ENCODE measurements around the gene LHCGR. TPM values are rescaled to one million over a fixed set of nuclear protein-coding genes. Genes with fewer than 3 reads are reported as not detected.

LHCGR gene
- total RNA-seq, 1 donor from 2014 or later, result not detected

GRCh38 chr2:48727560-48727959 lies 28.0 kb downstream of the LHCGR start:
- no peak for FAIRE-seq
- Histone ChIP-seq H3K27me3 (ENCODE audit: control insufficient read depth, insufficient read depth, low read length) (no peaks in the 10 kb centered on the region), H3K36me3 (ENCODE audit: control insufficient read depth, insufficient read depth, low read length) (no peaks in the 10 kb centered on the region), H3K4me3 (ENCODE audit: low read depth, low read length) (no peak overlapping the region)
- DNase-seq (ENCODE audit: low read depth), result no peak
- TF ChIP-seq CTCF (IDR thresholded peaks at IDR 0.05; ENCODE audit: insufficient read depth, low read length, severe bottlenecking), result no peak

DNA sequence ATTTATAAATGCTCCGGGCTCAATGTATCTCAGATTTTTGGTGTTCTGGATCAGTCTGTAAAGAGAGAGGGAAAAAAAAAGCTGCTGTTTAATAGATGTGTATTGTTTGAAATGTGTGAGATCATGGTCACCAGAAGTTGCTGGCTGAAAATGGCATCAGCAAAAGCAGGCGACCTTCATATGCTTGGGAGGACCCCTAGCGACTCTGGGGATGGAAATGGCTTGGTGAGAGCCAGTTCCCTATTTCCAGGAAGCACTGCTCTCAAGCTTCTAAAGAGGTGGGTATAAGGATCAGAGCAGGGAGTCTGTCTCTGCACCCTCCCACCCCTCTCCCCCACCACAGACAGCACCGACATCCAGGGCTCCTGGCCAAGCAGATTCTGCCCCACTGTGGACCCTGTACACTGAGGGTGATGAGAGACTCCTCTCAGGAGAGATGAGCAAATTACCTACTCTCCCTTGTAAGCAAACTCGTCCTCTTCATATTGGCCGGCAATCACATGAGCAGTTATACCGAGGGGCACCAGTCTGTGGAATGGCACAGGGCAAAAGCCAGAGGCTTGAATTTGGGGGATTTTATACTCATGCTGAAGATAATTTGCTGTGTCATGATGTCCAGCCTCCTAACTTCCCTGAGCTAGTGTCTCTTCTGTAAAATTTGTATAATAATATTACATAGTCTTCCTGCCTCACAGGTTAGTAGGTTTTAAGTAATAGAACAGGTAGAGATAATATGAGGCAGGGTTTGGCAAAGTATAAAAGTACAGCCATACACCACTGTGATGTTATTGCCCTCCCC lies 29.6 kb downstream of the LHCGR start:
- Histone ChIP-seq H3K27me3 (ENCODE audit: control insufficient read depth, insufficient read depth, low read length) (no peaks in the 10 kb centered on the region), H3K36me3 (ENCODE audit: control insufficient read depth, insufficient read depth, low read length) (no peaks in the 10 kb centered on the region), H3K4me3 (ENCODE audit: low read depth, low read length) (no peak overlapping the region)
- DNase-seq (ENCODE audit: low read depth) (no peak), FAIRE-seq (no peak)
- TF ChIP-seq CTCF (IDR thresholded peaks at IDR 0.05; ENCODE audit: insufficient read depth, low read length, severe bottlenecking), result no peak

DNA sequence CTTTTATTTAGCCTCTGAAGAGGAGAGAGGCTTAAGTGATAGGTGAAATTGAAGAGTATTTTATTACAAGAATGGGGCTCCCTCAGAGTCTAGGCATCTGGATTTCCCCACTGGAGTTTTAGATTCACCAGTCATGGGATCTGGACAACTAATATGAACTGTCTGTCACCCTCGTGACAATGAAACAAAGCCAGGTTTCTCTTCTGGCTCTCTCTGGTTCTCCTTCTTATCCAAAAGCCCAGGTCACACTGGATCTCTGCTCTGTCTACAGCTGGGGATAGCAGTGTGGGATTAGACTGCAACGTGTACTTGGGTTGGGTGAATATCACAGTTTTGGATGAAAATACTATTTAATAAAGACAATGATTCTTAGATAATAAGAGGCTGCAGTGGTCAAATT lies 31.2 kb downstream of the LHCGR start:
- Histone ChIP-seq H3K4me3 (ENCODE audit: low read depth, low read length) (no peak overlapping the region), H3K27me3 (ENCODE audit: control insufficient read depth, insufficient read depth, low read length) (no peaks in the 10 kb centered on the region), H3K36me3 (ENCODE audit: control insufficient read depth, insufficient read depth, low read length) (no peaks in the 10 kb centered on the region)
- DNase-seq (ENCODE audit: low read depth) (no peak), FAIRE-seq (no peak)
- no peak for TF ChIP-seq CTCF (IDR thresholded peaks at IDR 0.05; ENCODE audit: insufficient read depth, low read length, severe bottlenecking)

GRCh38 chr2:48723129-48723528 lies 32.4 kb downstream of the LHCGR start:
- DNase-seq (ENCODE audit: low read depth), result peak; percentile 90
- TF ChIP-seq CTCF (IDR thresholded peaks at IDR 0.05; ENCODE audit: insufficient read depth, low read length, severe bottlenecking), result no peak
- Histone ChIP-seq H3K27me3 (ENCODE audit: control insufficient read depth, insufficient read depth, low read length) (no peaks in the 10 kb centered on the region), H3K36me3 (ENCODE audit: control insufficient read depth, insufficient read depth, low read length) (no peaks in the 10 kb centered on the region), H3K4me3 (ENCODE audit: low read depth, low read length) (no peak overlapping the region)
- FAIRE-seq, result peak; percentile 13

- Histone ChIP-seq H3K27me3 (ENCODE audit: control insufficient read depth, insufficient read depth, low read length) (no peaks in the 10 kb centered on the region), H3K4me3 (ENCODE audit: low read depth, low read length) (no peak overlapping the region), H3K36me3 (ENCODE audit: control insufficient read depth, insufficient read depth, low read length) (no peaks in the 10 kb centered on the region)
- no peak for DNase-seq (ENCODE audit: low read depth)
- TF ChIP-seq CTCF (IDR thresholded peaks at IDR 0.05; ENCODE audit: insufficient read depth, low read length, severe bottlenecking), result no peak
- FAIRE-seq, result no peak
Observed at GRCh38 chr2:48722391-48722790, 33.1 kb downstream of the LHCGR start.

- no peak for TF ChIP-seq CTCF (IDR thresholded peaks at IDR 0.05; ENCODE audit: insufficient read depth, low read length, severe bottlenecking)
- no peak for FAIRE-seq
Observed at GRCh38 chr2:48721158-48721557, 34.4 kb downstream of the LHCGR start.

More at GRCh38 chr2:48721158-48721557, 34.4 kb downstream of the LHCGR start:
- Histone ChIP-seq H3K4me3 (ENCODE audit: low read depth, low read length) (no peak overlapping the region), H3K36me3 (ENCODE audit: control insufficient read depth, insufficient read depth, low read length) (no peaks in the 10 kb centered on the region), H3K27me3 (ENCODE audit: control insufficient read depth, insufficient read depth, low read length) (no peaks in the 10 kb centered on the region)
- no peak for DNase-seq (ENCODE audit: low read depth)

All from bronchial epithelial cell (primary cell).